Central memory CD8-positive, alpha-beta T cell (primary cell): ENCODE results near the gene ARHGEF39.

Experiments used
- ATAC-seq: fragments of 150-1000 bp; cut with Tn5 transposase; replicated peaks from 2 replicates; pipeline ENCODE4 v1.10.0; 2022; ENCODE audit warnings: mild to moderate bottlenecking, moderate FRiP score, moderate number of reproducible peaks; ENCODE audit not compliant: poor library complexity, severe bottlenecking; ENCODE audit errors: extremely low read depth
- DNase-seq, 2 donors: peaks; one replicate each; pipeline ENCODE4 v3.0.0; 2021; ENCODE audit warnings: low spot score in 2 of 2
- H3K27ac Mint-ChIP-seq: one replicate; pipeline ENCODE4 v1.8.0; 2022; ENCODE audit warnings: low read depth, mild to moderate bottlenecking, moderate library complexity, mixed read lengths
- H3K27me3 Mint-ChIP-seq: one replicate; pipeline ENCODE4 v1.8.0; 2022; ENCODE audit warnings: mixed read lengths
- H3K36me3 Mint-ChIP-seq: one replicate; pipeline ENCODE4 v1.8.0; 2022; ENCODE audit warnings: mild to moderate bottlenecking, moderate library complexity, mixed read lengths; ENCODE audit not compliant: insufficient read depth
- H3K4me1 Mint-ChIP-seq: one replicate; pipeline ENCODE4 v1.8.0; 2022; ENCODE audit warnings: mixed read lengths
- H3K4me3 Mint-ChIP-seq: one replicate; pipeline ENCODE4 v1.8.0; 2022; ENCODE audit warnings: mild to moderate bottlenecking, moderate library complexity, mixed read lengths
- H3K9me3 Mint-ChIP-seq: one replicate; pipeline ENCODE4 v1.8.0; 2022; ENCODE audit warnings: mixed read lengths

The ARHGEF39 gene

GRCh38 chr9:35664531-35665470, at the start of gene ARHGEF39:
Gene ARHGEF39 (minus strand): TSS chr9:35665195. CDS start chr9:35665169, 26 bp downstream.
- ATAC-seq (peak; percentile 59), DNase-seq (peak in 1 of 2 donors; percentile 37)
- Mint-ChIP-seq H3K4me1 (peaks cover 58% of the 10 kb centered on the region), H3K36me3 (peaks cover 12% of the 10 kb centered on the region), H3K27ac (peak within 1 kb of the TSS; percentile 52), H3K4me3 (peak within 1 kb of the TSS; percentile 82), H3K9me3 (no peaks in the 10 kb centered on the region), H3K27me3 (no peaks in the 10 kb centered on the region)

GRCh38 chr9:35714123-35714522, 49.1 kb upstream of the ARHGEF39 start:
- ATAC-seq: no peak
- H3K36me3 Mint-ChIP-seq: peaks cover 83% of the 10 kb centered on the region
- H3K27ac Mint-ChIP-seq: no peak overlapping the region

DNA sequence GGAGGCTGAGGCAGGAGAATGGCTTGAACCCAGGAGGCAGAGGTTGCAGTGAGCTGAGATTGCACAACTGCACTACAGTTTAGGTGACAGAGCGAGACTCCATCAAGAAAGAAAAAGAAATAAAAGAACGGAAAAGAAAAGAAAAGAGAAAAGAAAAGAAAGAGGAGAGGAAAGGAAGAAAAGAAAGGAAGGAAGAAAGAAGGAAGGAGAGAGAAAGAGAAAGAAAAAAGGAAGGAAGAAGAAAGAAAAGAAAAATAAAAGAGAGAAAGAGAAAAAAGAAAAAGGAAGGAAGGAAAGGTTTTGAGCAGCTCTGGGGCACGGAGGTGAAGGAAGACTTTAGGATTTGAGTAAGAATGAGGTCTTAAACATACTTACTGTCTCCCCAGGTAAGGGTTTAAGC, 48.6 kb upstream of the ARHGEF39 start:
- no peak for DNase-seq
- Mint-ChIP-seq H3K27me3 (no peaks in the 10 kb centered on the region), H3K9me3 (no peaks in the 10 kb centered on the region), H3K4me3 (no peak overlapping the region), H3K4me1 (peaks cover 22% of the 10 kb centered on the region), H3K36me3 (peaks cover 84% of the 10 kb centered on the region), H3K27ac (peak overlapping the region; percentile 17)
- no peak for ATAC-seq

More at GRCh38 chr9:35714123-35714522, 49.1 kb upstream of the ARHGEF39 start:
- Mint-ChIP-seq H3K4me3 (no peak overlapping the region), H3K27me3 (no peaks in the 10 kb centered on the region), H3K4me1 (peaks cover 19% of the 10 kb centered on the region), H3K9me3 (no peaks in the 10 kb centered on the region)
- no peak for DNase-seq

GRCh38 chr9:35712762-35713400, 47.9 kb upstream of the ARHGEF39 start:
- Mint-ChIP-seq H3K4me1 (peaks cover 27% of the 10 kb centered on the region), H3K27ac (peak overlapping the region; percentile 17), H3K4me3 (no peak overlapping the region), H3K36me3 (peaks cover 84% of the 10 kb centered on the region), H3K9me3 (no peaks in the 10 kb centered on the region), H3K27me3 (no peaks in the 10 kb centered on the region)
- DNase-seq: no peak
- ATAC-seq: no peak

- Mint-ChIP-seq H3K27ac (peak overlapping the region; percentile 54), H3K4me3 (no peak overlapping the region), H3K4me1 (peaks cover 33% of the 10 kb centered on the region), H3K36me3 (peaks cover 87% of the 10 kb centered on the region), H3K9me3 (no peaks in the 10 kb centered on the region), H3K27me3 (no peaks in the 10 kb centered on the region)
- ATAC-seq (no peak), DNase-seq (no peak)
Measured at GRCh38 chr9:35711501-35712428, 46.8 kb upstream of the ARHGEF39 start.

- no peaks in the 10 kb centered on the region for H3K27me3 Mint-ChIP-seq
- ATAC-seq (no peak), DNase-seq (no peak)
- peaks cover 83% of the 10 kb centered on the region for H3K36me3 Mint-ChIP-seq
- no peak overlapping the region for H3K4me3 Mint-ChIP-seq
- peaks cover 33% of the 10 kb centered on the region for H3K4me1 Mint-ChIP-seq
- H3K27ac Mint-ChIP-seq: peak overlapping the region; percentile 54
- H3K9me3 Mint-ChIP-seq: no peaks in the 10 kb centered on the region
Measured at GRCh38 chr9:35710818-35711500, 46.0 kb upstream of the ARHGEF39 start.

- ATAC-seq (no peak), DNase-seq (no peak)
- peaks cover 80% of the 10 kb centered on the region for H3K36me3 Mint-ChIP-seq
- H3K9me3 Mint-ChIP-seq: no peaks in the 10 kb centered on the region
- no peak overlapping the region for H3K4me3 Mint-ChIP-seq
- H3K27ac Mint-ChIP-seq: peak overlapping the region; percentile 29
- peaks cover 24% of the 10 kb centered on the region for H3K4me1 Mint-ChIP-seq
- no peaks in the 10 kb centered on the region for H3K27me3 Mint-ChIP-seq
Measured at GRCh38 chr9:35708146-35708545, 43.2 kb upstream of the ARHGEF39 start.

GRCh38 chr9:35706951-35707350, 42.0 kb upstream of the ARHGEF39 start:
- H3K36me3 Mint-ChIP-seq: peaks cover 77% of the 10 kb centered on the region
- DNase-seq (no peak), ATAC-seq (no peak)
- H3K9me3 Mint-ChIP-seq: no peaks in the 10 kb centered on the region
- H3K4me3 Mint-ChIP-seq: no peak overlapping the region
- peaks cover 24% of the 10 kb centered on the region for H3K4me1 Mint-ChIP-seq
- no peaks in the 10 kb centered on the region for H3K27me3 Mint-ChIP-seq
- no peak overlapping the region for H3K27ac Mint-ChIP-seq

DNA sequence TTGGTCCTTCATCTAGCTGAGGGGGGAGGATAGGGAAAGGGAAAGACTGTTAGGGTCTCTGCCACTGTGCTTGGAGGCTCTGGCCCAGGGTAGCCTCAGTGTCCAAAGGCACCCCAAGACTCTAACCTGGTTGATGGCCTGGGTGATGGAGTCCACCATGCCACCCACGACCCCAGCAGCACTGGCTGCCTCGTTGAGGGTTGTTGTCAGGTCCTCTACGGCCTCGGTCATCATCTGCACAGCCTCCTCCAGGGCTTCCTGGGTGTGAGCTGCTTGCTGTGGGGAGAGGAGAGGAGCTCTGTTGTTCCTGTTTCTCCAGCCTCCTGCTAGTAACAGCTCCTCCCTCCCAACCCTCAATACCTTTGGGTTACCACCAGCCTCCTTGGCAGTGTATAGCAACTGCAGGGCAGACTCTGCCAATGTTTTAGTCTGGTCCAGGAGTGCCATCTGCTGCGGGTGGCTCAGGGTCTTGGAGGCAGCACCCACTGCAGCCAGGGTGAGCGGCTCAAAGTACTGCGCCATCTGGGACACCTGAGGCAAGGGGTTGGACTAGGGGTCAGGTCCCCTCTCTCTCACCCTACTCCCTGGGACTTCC, 40.9 kb upstream of the ARHGEF39 start:
- Mint-ChIP-seq H3K27ac (no peak overlapping the region), H3K4me1 (peaks cover 19% of the 10 kb centered on the region), H3K27me3 (no peaks in the 10 kb centered on the region), H3K4me3 (no peak overlapping the region), H3K36me3 (peaks cover 68% of the 10 kb centered on the region), H3K9me3 (no peaks in the 10 kb centered on the region)
- ATAC-seq (no peak), DNase-seq (no peak)

- Mint-ChIP-seq H3K27ac (no peak overlapping the region), H3K9me3 (no peaks in the 10 kb centered on the region), H3K4me3 (no peak overlapping the region), H3K4me1 (peaks cover 15% of the 10 kb centered on the region), H3K36me3 (peaks cover 62% of the 10 kb centered on the region), H3K27me3 (no peaks in the 10 kb centered on the region)
- ATAC-seq (no peak), DNase-seq (no peak)
Measured at GRCh38 chr9:35705372-35705771, 40.4 kb upstream of the ARHGEF39 start.

GRCh38 chr9:35703906-35704672, 39.1 kb upstream of the ARHGEF39 start:
- peak overlapping the region; percentile 54 for H3K27ac Mint-ChIP-seq
- ATAC-seq: no peak
- peaks cover 51% of the 10 kb centered on the region for H3K36me3 Mint-ChIP-seq

More at GRCh38 chr9:35703906-35704672, 39.1 kb upstream of the ARHGEF39 start:
- no peak for DNase-seq
- H3K9me3 Mint-ChIP-seq: no peaks in the 10 kb centered on the region
- no peaks in the 10 kb centered on the region for H3K27me3 Mint-ChIP-seq
- H3K4me3 Mint-ChIP-seq: no peak overlapping the region
- H3K4me1 Mint-ChIP-seq: peaks cover 14% of the 10 kb centered on the region
